Naive thymus-derived CD8-positive, alpha-beta T cell (primary cell): ENCODE results near the gene SMIM33. TPM values are rescaled to one million over a fixed set of nuclear protein-coding genes. Genes with fewer than 3 reads are reported as not detected.

ENCODE experiments used
- ATAC-seq, 2 donors: fragments of 150-1000 bp; cut with Tn5 transposase in 1 of 2; sonication (Bioruptor Pico), chemical (Tn5 transposase) in 1 of 2; 1 replicate in 1 of 2; 2 replicates in 1 of 2; pipeline ENCODE4 v1.10.0; 2021; ENCODE audit warnings: mild to moderate bottlenecking in 2 of 2, moderate library complexity in 2 of 2
- POLR2A ChIA-PET: fragments of 350-600 bp; sonication (Branson Sonifier 250); formaldehyde crosslinking; loops from one replicate; lab custom pipeline; 2021; ENCODE audit warnings: antibody characterized with exemption; lab: Charles Lee
- DNase-seq, 10 donors: peaks; one replicate each; pipeline versions ENCODE4 v3.0.0 to v3.0.0-alpha.2; 2020 to 2022
- H3K27ac Mint-ChIP-seq, 10 donors: one replicate each; pipeline ENCODE4 v1.8.0; 2020 to 2022; ENCODE audit warnings: mild to moderate bottlenecking in 10 of 10, mixed read lengths in 10 of 10, moderate library complexity in 4 of 10, inconsistent platforms in 1 of 10
- H3K27me3 Mint-ChIP-seq, 5 donors: one replicate each; pipeline ENCODE4 v1.8.0; 2021 to 2022; ENCODE audit warnings: mixed read lengths in 5 of 5
- H3K36me3 Mint-ChIP-seq, 3 donors: one replicate each; pipeline ENCODE4 v1.8.0; 2020 to 2022; ENCODE audit warnings: mixed read lengths in 3 of 3, mild to moderate bottlenecking in 2 of 3, inconsistent platforms in 1 of 3
- H3K4me1 Mint-ChIP-seq, 4 donors: one replicate each; pipeline ENCODE4 v1.8.0; 2021 to 2022; ENCODE audit warnings: mixed read lengths in 4 of 4
- H3K4me3 Mint-ChIP-seq, 10 donors: one replicate each; pipeline ENCODE4 v1.8.0; 2020 to 2022; ENCODE audit warnings: mild to moderate bottlenecking in 10 of 10, mixed read lengths in 10 of 10, moderate library complexity in 6 of 10, inconsistent platforms in 1 of 10
- H3K9me3 Mint-ChIP-seq, 9 donors: one replicate each; pipeline ENCODE4 v1.8.0; 2020 to 2022; ENCODE audit warnings: mixed read lengths in 9 of 9, mild to moderate bottlenecking in 3 of 9, inconsistent platforms in 1 of 9, moderate library complexity in 1 of 9
- polyA plus RNA-seq, 3 donors: library from polyadenylated mRNA; unstranded; fragments of 300-500 nt; fragmentation: Illumina TruSeq; gene quantifications; one replicate each; pipeline ENCODE4 v1.2.3, GENCODE V29; 2021
- total RNA-seq, 8 experiments: library from RNA in 2 of 8; stranded (reverse) in 2 of 8; gene quantifications; one replicate each; pipeline ENCODE4 v1.2.3 and lab custom pipeline; 2021 to 2026

Gene SMIM33
- total and polyA plus RNA-seq, 5 experiments from 2014 or later: 0.13 to 0.43 (median 0.23) TPM; not detected in 1

- H3K4me1 Mint-ChIP-seq: peaks cover 31 to 60% (median 51%) of the 10 kb centered on the region in 4 donors
- DNase-seq (no peak), ATAC-seq (no peak)
- POLR2A ChIA-PET: interaction anchor here (0.6 to 5.0 kb wide), 4 partner anchors 32 to 111 kb away, joined by 3 to 50 read pairs (median 12); partner anchors contain the start of genes SPATA24 and STING1
- H3K27ac Mint-ChIP-seq: peak overlapping the region in 5 of 10 donors; percentile 0 to 81 (median 76)
- no peaks in the 10 kb centered on the region for H3K36me3 Mint-ChIP-seq
- no peaks in the 10 kb centered on the region for H3K9me3 Mint-ChIP-seq
- no peaks in the 10 kb centered on the region for H3K27me3 Mint-ChIP-seq
- peak overlapping the region in 1 of 10 donors; percentile 52 for H3K4me3 Mint-ChIP-seq
Observed at GRCh38 chr5:139513852-139514485, 43.2 kb downstream of the SMIM33 start.

- ATAC-seq: no peak
- peak overlapping the region in 1 of 10 donors; percentile 76 for H3K27ac Mint-ChIP-seq
- no peaks in the 10 kb centered on the region for H3K36me3 Mint-ChIP-seq
- H3K27me3 Mint-ChIP-seq: peaks cover 0 to under 1% (median 0%) of the 10 kb centered on the region in 5 donors
- no peak overlapping the region for H3K4me3 Mint-ChIP-seq
- no peaks in the 10 kb centered on the region for H3K9me3 Mint-ChIP-seq
- DNase-seq: no peak
- POLR2A ChIA-PET: interaction anchor here (0.6 to 5.0 kb wide), 3 partner anchors 63 to 111 kb away, joined by 4 to 50 read pairs (median 7); no protein-coding TSS in a partner anchor
- peaks cover 31 to 62% (median 51%) of the 10 kb centered on the region in 4 donors for H3K4me1 Mint-ChIP-seq
Observed at GRCh38 chr5:139514486-139514856, 43.7 kb downstream of the SMIM33 start.

- DNase-seq (peak; percentile 73 to 93 (median 89)), ATAC-seq (peak; percentile 94)
- peaks cover 12 to 32% (median 23%) of the 10 kb centered on the region in 4 donors for H3K4me1 Mint-ChIP-seq
- H3K36me3 Mint-ChIP-seq: no peaks in the 10 kb centered on the region
- peak overlapping the region; percentile 85 to 96 (median 89) for H3K4me3 Mint-ChIP-seq
- POLR2A ChIA-PET: interaction anchor here (0.6 to 1.9 kb wide), 8 partner anchors 36 to 157 kb away, joined by 3 to 8 read pairs (median 4); partner anchors contain the start of genes STING1 and UBE2D2
- H3K9me3 Mint-ChIP-seq: no peaks in the 10 kb centered on the region
- H3K27me3 Mint-ChIP-seq: peaks cover 0 to 1% (median 0%) of the 10 kb centered on the region in 5 donors
- H3K27ac Mint-ChIP-seq: peak overlapping the region; percentile 85 to 98 (median 95)
Observed at GRCh38 chr5:139517683-139518564, 47.1 kb downstream of the SMIM33 start.

Other genes with a start within 250 kb of the SMIM33 start
- gene MATR3, start 177.3 kb upstream of the SMIM33 start, total RNA-seq: 100 to 1,000 TPM; 259 to 272 TPM
- 100 to 1,000 TPM; 323 to 351 (median 327) TPM for gene MATR3, start 177.3 kb upstream of the SMIM33 start, polyA plus RNA-seq
- gene PAIP2, start 129.2 kb upstream of the SMIM33 start, total RNA-seq: 100 to 1,000 TPM; 129 to 150 TPM
- gene PAIP2, start 129.2 kb upstream of the SMIM33 start, polyA plus RNA-seq: 100 to 1,000 TPM; 359 to 455 (median 406) TPM
- gene SLC23A1, start 87.7 kb upstream of the SMIM33 start, total RNA-seq: under 1 TPM in 1 of 2 experiments, not detected in 1; 0.34 TPM
- under 1 TPM in 1 of 3 donors, not detected in 2; 0.15 TPM for gene SLC23A1, start 87.7 kb upstream of the SMIM33 start, polyA plus RNA-seq
- gene MZB1, start 81.1 kb upstream of the SMIM33 start, total RNA-seq: 1 to 10 TPM; 2.2 to 2.5 TPM
- under 1 TPM in 2 of 3 donors, not detected in 1; 0.37 to 0.84 TPM for gene MZB1, start 81.1 kb upstream of the SMIM33 start, polyA plus RNA-seq
- gene PROB1, start 75.9 kb upstream of the SMIM33 start, total RNA-seq: under 1 TPM; 0.75 to 0.88 TPM
- gene PROB1, start 75.9 kb upstream of the SMIM33 start, polyA plus RNA-seq: under 1 TPM; 0.03 to 0.32 (median 0.11) TPM
- 1 to 10 TPM; 4.4 to 4.6 TPM for gene SPATA24, start 66.9 kb upstream of the SMIM33 start, total RNA-seq
- 1 to 10 TPM; 2.9 to 8.7 (median 4.3) TPM for gene SPATA24, start 66.9 kb upstream of the SMIM33 start, polyA plus RNA-seq
- gene DNAJC18, start 31.5 kb upstream of the SMIM33 start, total RNA-seq: 1 to 10 TPM; 3.8 to 5.5 TPM
- 1 to 10 TPM; 2.8 to 9.1 (median 5.1) TPM for gene DNAJC18, start 31.5 kb upstream of the SMIM33 start, polyA plus RNA-seq
- gene ECSCR, start 8.3 kb upstream of the SMIM33 start, total RNA-seq: not detected
- under 1 TPM in 1 of 3 donors, not detected in 2; 0.36 TPM for gene ECSCR, start 8.3 kb upstream of the SMIM33 start, polyA plus RNA-seq
- 10 to 100 TPM; 65.3 to 68.1 TPM for gene STING1, start 11.8 kb downstream of the SMIM33 start, total RNA-seq
- gene STING1, start 11.8 kb downstream of the SMIM33 start, polyA plus RNA-seq: 10 to 100 TPM; 40.6 to 87.3 (median 45.1) TPM
- 100 to 1,000 TPM; 223 to 236 TPM for gene UBE2D2, start 90.3 kb downstream of the SMIM33 start, total RNA-seq
- gene UBE2D2, start 90.3 kb downstream of the SMIM33 start, polyA plus RNA-seq: 100 to 1,000 TPM; 356 to 403 (median 359) TPM
- 1 to 10 TPM; 6.8 to 8.3 TPM for gene CXXC5, start 177.3 kb downstream of the SMIM33 start, total RNA-seq
- 10 to 100 TPM in 1 of 3 donors, 1 to 10 TPM in 2; 2.6 to 24.6 (median 3.7) TPM for gene CXXC5, start 177.3 kb downstream of the SMIM33 start, polyA plus RNA-seq